Kidney (tissue), 14 donors: ENCODE results near the gene NTRK2. TPM values are rescaled to one million over a fixed set of nuclear protein-coding genes. Genes with fewer than 3 reads are reported as not detected.

ENCODE experiments used
- DNase-seq, 5 donors: peaks; one replicate each; pipeline ENCODE4 v3.0.0-alpha.2; 2013 to 2020
- FAIRE-seq: peaks from 2 replicates; lab custom pipeline; 2012; peaks lifted over from hg19 to GRCh38; lab: Jason Lieb, UNC
- H3K27ac ChIP-seq, 2 donors: one replicate each; pipeline ENCODE4 v1.7.0; 2013; ENCODE audit warnings: low read depth in 2 of 2, low read length in 2 of 2, inconsistent platforms in 1 of 2
- H3K27me3 ChIP-seq: one replicate; pipeline ENCODE4 v1.7.1; 2013; ENCODE audit warnings: low read length, inconsistent platforms; ENCODE audit not compliant: control insufficient read depth, insufficient read depth
- H3K36me3 ChIP-seq, 3 donors: one replicate each; pipeline versions ENCODE4 v1.7.0 to v1.7.1; 2013; ENCODE audit warnings: low read length in 3 of 3, control low read depth in 1 of 3, inconsistent platforms in 1 of 3; ENCODE audit not compliant: insufficient read depth in 3 of 3, control insufficient read depth in 2 of 3
- H3K4me1 ChIP-seq, 3 donors: one replicate each; pipeline versions ENCODE4 v1.7.0 to v1.7.1; 2013; ENCODE audit warnings: low read length in 3 of 3, inconsistent platforms in 1 of 3, low read depth in 1 of 3; ENCODE audit not compliant: control insufficient read depth in 2 of 3, insufficient read depth in 2 of 3
- H3K4me3 ChIP-seq, 3 donors: one replicate each; pipeline versions ENCODE4 v1.7.0 to v1.8.1; 2013; ENCODE audit warnings: low read length in 3 of 3, control low read depth in 1 of 3, inconsistent platforms in 1 of 3
- H3K9ac ChIP-seq, 3 donors: one replicate each; pipeline versions ENCODE4 v1.7.0 to v1.7.1; 2013; ENCODE audit warnings: low read length in 3 of 3, control low read depth in 1 of 3, inconsistent platforms in 1 of 3
- H3K9me3 ChIP-seq, 3 donors: one replicate each; pipeline versions ENCODE4 v1.7.0 to v1.7.1; 2013; ENCODE audit warnings: low read length in 3 of 3, control low read depth in 1 of 3, inconsistent platforms in 1 of 3; ENCODE audit not compliant: control insufficient read depth in 2 of 3, insufficient read depth in 1 of 3
- CTCF ChIP-seq: IDR thresholded peaks from 3 replicates; pipeline ENCODE4 v1.5.1; 2012; ENCODE audit warnings: mild to moderate bottlenecking, moderate library complexity, borderline replicate concordance; ENCODE audit not compliant: insufficient read depth; ENCODE audit errors: extremely low read depth
- intact Hi-C: fragments of 100-400 bp; cut with DNase I; formaldehyde crosslinking; loops from one replicate; pipeline ENCODE4 v1.11.1; 2022
- polyA plus RNA-seq: library from polyadenylated mRNA; stranded (reverse); fragments of 350-450 nt; fragmentation: Illumina TruSeq; extraction: RNeasy Lipid Tissue Mini Kit (QIAGEN cat#74804); gene quantifications from one replicate; pipeline ENCODE4 v1.2.3, GENCODE V29; 2014; ENCODE audit warnings: low read depth, low replicate concordance; ENCODE audit not compliant: insufficient read depth
- total RNA-seq: library from RNA; stranded (reverse); fragmentation: NEBNext Ultra II Directional; extraction: Animal tissue kit (Norgen Biotek cat#: 25700); gene quantifications from one replicate; pipeline ENCODE4 v1.2.1, GENCODE V29; 2021
- donor health status: control.
- donor health status: control.
- donor health status: control.
- donor health status: control.
- donor health status: control.
- donor health status: DM: yes; HTN: yes; CAD: no.
- donor health status: Normal renal cell carcinoma (clear cell type).

Gene NTRK2
- total and polyA plus RNA-seq, 2 donors from 2014 or later: 20.0 to 41.2 TPM

- H3K9me3 ChIP-seq: no peaks in the 10 kb centered on the region
- no peaks in the 10 kb centered on the region for H3K36me3 ChIP-seq
- H3K27ac ChIP-seq: no peak overlapping the region
- intact Hi-C loops: no loop called here
- DNase-seq (no peak), FAIRE-seq (no peak)
- no peak for TF ChIP-seq CTCF
- no peak overlapping the region for H3K9ac ChIP-seq
- no peaks in the 10 kb centered on the region for H3K27me3 ChIP-seq
- no peaks in the 10 kb centered on the region for H3K4me1 ChIP-seq
- H3K4me3 ChIP-seq: no peak overlapping the region
Observed at GRCh38 chr9:84975926-84976325, 306.4 kb downstream of the NTRK2 start.

GRCh38 chr9:84978661-84979060 lies 309.1 kb downstream of the NTRK2 start:
- no peak for TF ChIP-seq CTCF
- DNase-seq: no peak
- Histone ChIP-seq H3K9me3 (no peaks in the 10 kb centered on the region), H3K4me3 (no peak overlapping the region), H3K4me1 (no peaks in the 10 kb centered on the region), H3K27me3 (no peaks in the 10 kb centered on the region), H3K9ac (no peak overlapping the region), H3K27ac (no peak overlapping the region), H3K36me3 (no peaks in the 10 kb centered on the region)
- FAIRE-seq: no peak
- intact Hi-C loops: no loop called here

- Histone ChIP-seq H3K4me3 (no peak overlapping the region), H3K27ac (no peak overlapping the region), H3K4me1 (no peaks in the 10 kb centered on the region), H3K36me3 (no peaks in the 10 kb centered on the region), H3K9me3 (no peaks in the 10 kb centered on the region), H3K27me3 (no peaks in the 10 kb centered on the region), H3K9ac (no peak overlapping the region)
- DNase-seq (no peak), FAIRE-seq (no peak)
- TF ChIP-seq CTCF: no peak
- intact Hi-C loops: no loop called here
Observed at GRCh38 chr9:84983749-84984148, 314.2 kb downstream of the NTRK2 start.

DNA sequence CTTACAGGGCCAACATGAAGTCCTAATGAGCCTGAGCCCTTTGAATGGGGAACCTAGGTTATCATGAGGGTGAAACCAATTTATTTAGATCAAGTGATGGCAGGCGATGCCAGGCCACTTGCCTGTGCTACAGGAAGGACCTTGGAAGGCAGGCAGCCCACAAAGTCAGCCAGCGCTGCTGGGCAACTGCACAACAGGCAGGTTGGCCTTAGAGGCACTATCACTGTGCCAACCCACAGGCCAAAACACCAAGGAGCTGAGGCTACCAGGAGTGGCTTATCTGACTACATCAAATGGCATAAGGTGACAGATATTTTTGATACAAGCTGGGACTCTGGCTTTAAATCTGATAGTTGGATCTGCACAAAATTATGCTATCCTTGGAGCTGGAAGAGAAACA lies 319.1 kb downstream of the NTRK2 start:
- Histone ChIP-seq H3K9me3 (no peaks in the 10 kb centered on the region), H3K27me3 (no peaks in the 10 kb centered on the region), H3K4me3 (no peak overlapping the region), H3K36me3 (no peaks in the 10 kb centered on the region), H3K4me1 (no peaks in the 10 kb centered on the region), H3K9ac (no peak overlapping the region), H3K27ac (no peak overlapping the region)
- no peak for FAIRE-seq
- no peak for TF ChIP-seq CTCF
- intact Hi-C loops: no loop called here
- no peak for DNase-seq
